ENCODE data around the gene TMEM72. TPM values are rescaled to one million over a fixed set of nuclear protein-coding genes. Genes with fewer than 3 reads are reported as not detected.

TMEM72 gene
- total RNA-seq, 1 experiment from 2014 or later, result not detected

GRCh38 chr10:44978570-44979280 lies 67.6 kb downstream of the TMEM72 start, which contains the start of gene DEPP1:
Gene DEPP1, minus strand, starts transcription at chr10:44978809. Its CDS starts 779 bp downstream, at chr10:44978030.
- no peak within 1 kb of the TSS for H2BK15ac ChIP-seq (ENCODE audit: low read depth, low read length)
- Mint-ChIP-seq H3K9me3 (no peaks in the 10 kb centered on the region), H3K36me3 (ENCODE audit: insufficient read depth in 1 of 3, low read depth in 3 of 3) (peaks cover 0 to 3% (median 0%) of the 10 kb centered on the region in 3 experiments; a peak in 1 of 7 replicates), H3K27me3 (ENCODE audit: low read depth) (peaks cover 7% of the 10 kb centered on the region), H3K4me3 (peak within 1 kb of the TSS; percentile 41 to 60), H3K27ac (peak within 1 kb of the TSS; percentile 44 to 77 (median 55); a peak in 3 of 7 replicates), H3K4me1 (peaks cover 59 to 60% of the 10 kb centered on the region in 2 experiments)
- TF ChIP-seq CTCF (conservative IDR thresholded peaks at IDR 0.05), result peak; percentile 38; the same call in 2 of the 3 replicates
- H3K18ac ChIP-seq (ENCODE audit: insufficient read length, low read depth, low read length), result peak within 1 kb of the TSS; percentile 21
- no peak within 1 kb of the TSS for H3K4ac ChIP-seq (ENCODE audit: low read depth, low read length)
- DNase-seq, result peak; percentile 92
- no peaks in the 10 kb centered on the region for H3K9me3 ChIP-seq (ENCODE audit: control insufficient read depth, low read depth, low read length)
- H2BK20ac ChIP-seq (ENCODE audit: low read depth, low read length, poor library complexity, severe bottlenecking), result no peak within 1 kb of the TSS
- H4K5ac ChIP-seq (ENCODE audit: insufficient read length, low read depth, low read length), result no peak within 1 kb of the TSS
- no peak within 1 kb of the TSS for H3K56ac ChIP-seq (ENCODE audit: insufficient read length, low read depth, low read length)
- no peaks in the 10 kb centered on the region for H3K79me1 ChIP-seq (ENCODE audit: insufficient read depth, low read depth, low read length, poor library complexity, severe bottlenecking)
- peak within 1 kb of the TSS; percentile 34; the same call in 1 of the 2 replicates for H3K14ac ChIP-seq (ENCODE audit: insufficient read depth, low read length)
- H4K91ac ChIP-seq (ENCODE audit: insufficient read length, low read depth, low read length), result no peak within 1 kb of the TSS
- no peaks in the 10 kb centered on the region for H3K79me2 ChIP-seq (ENCODE audit: insufficient read depth, low read length)
- no peaks in the 10 kb centered on the region for H3K27me3 ChIP-seq (ENCODE audit: insufficient read depth, low read length)
- no peak within 1 kb of the TSS for H3K23ac ChIP-seq (ENCODE audit: insufficient read length, low read depth, low read length)
- no peak within 1 kb of the TSS for H2BK120ac ChIP-seq (ENCODE audit: low read depth, low read length, poor library complexity, severe bottlenecking)
- H2BK12ac ChIP-seq (ENCODE audit: insufficient read length, low read depth, low read length), result no peak within 1 kb of the TSS
- H2AK5ac ChIP-seq (ENCODE audit: insufficient read length, low read length), result no peak within 1 kb of the TSS
- H4K20me1 ChIP-seq (ENCODE audit: control insufficient read depth, insufficient read depth, insufficient read length), result no peaks in the 10 kb centered on the region
- no CpG with 5 or more reads among the region's 12 CpGs for WGBS (ENCODE audit: extremely low coverage, insufficient read length, low lambda C conversion rate)
- H3K9ac ChIP-seq (ENCODE audit: extremely low read depth, insufficient read length, low read length), result no peak within 1 kb of the TSS
- no peak within 1 kb of the TSS for H2BK5ac ChIP-seq (ENCODE audit: insufficient read length, low read length)
- H3K23me2 ChIP-seq (ENCODE audit: insufficient read length, low read depth, low read length, poor library complexity, severe bottlenecking), result peaks cover 4% of the 10 kb centered on the region
- peaks cover 12% of the 10 kb centered on the region for H3K4me1 ChIP-seq (ENCODE audit: insufficient read depth, low read length)
- H2AFZ ChIP-seq (ENCODE audit: low read length), result no peak within 1 kb of the TSS
- no peak within 1 kb of the TSS for H3K27ac ChIP-seq (ENCODE audit: insufficient read length, low read depth, low read length)
- H3T11ph ChIP-seq (ENCODE audit: low read length), result no peak within 1 kb of the TSS
- H3K4me2 ChIP-seq (ENCODE audit: insufficient read depth, insufficient read length, low read length), result no peak within 1 kb of the TSS
- no peak within 1 kb of the TSS for H4K8ac ChIP-seq (replicated peaks; ENCODE audit: insufficient read length, low read depth, low read length)

Data from H9 (cell line).